SK-N-SH (cell line): ENCODE data around the gene ZNF544. TPM values are rescaled to one million over a fixed set of nuclear protein-coding genes. Genes with fewer than 3 reads are reported as not detected.

Source experiments
- CTCF ChIA-PET: fragments of 300-600, 350-600 bp; formaldehyde crosslinking; extraction: SDS; loops from one replicate; lab custom pipeline; 2021; lab: Yijun Ruan, JAX
- POLR2A ChIA-PET: fragments of 350-600 bp; sonication (Branson Sonifier 250); formaldehyde crosslinking; extraction: SDS; loops from one replicate; lab custom pipeline; 2020; ENCODE audit warnings: antibody characterized with exemption, inconsistent platforms; lab: Yijun Ruan, JAX
- DNase-seq: peaks from one replicate; pipeline ENCODE4 v3.0.0; 2012
- H2AFZ ChIP-seq: fragments of 200-600 bp; sonication (generic); 2 replicates; pipeline ENCODE4 v1.8.1; 2016; ENCODE audit warnings: antibody characterized with exemption, mild to moderate bottlenecking, low read depth
- H3F3A ChIP-seq: fragments of 200-600 bp; sonication (generic); replicated peaks from 2 replicates; pipeline ENCODE3; 2016; ENCODE audit warnings: antibody characterized with exemption, mild to moderate bottlenecking; ENCODE audit not compliant: insufficient read depth
- H3K27ac ChIP-seq, 2 experiments: fragments of 200-500 bp in 1 of 2; fragments of 200-600 bp in 1 of 2; sonication (Bioruptor generic) in 1 of 2; sonication (generic), shearing (Covaris generic) in 1 of 2; 2 replicates each; pipeline versions ENCODE4 v1.5.1 to v1.6.1; 2014 to 2016; ENCODE audit warnings: low read depth in 2 of 2, inconsistent platforms in 1 of 2, low read length in 1 of 2, mild to moderate bottlenecking in 1 of 2, mixed read lengths in 1 of 2
- H3K27me3 ChIP-seq: fragments of 200-600 bp; sonication (generic), shearing (Covaris generic); 2 replicates; pipeline ENCODE4 v1.6.1; 2016; ENCODE audit warnings: mixed run types; ENCODE audit not compliant: insufficient read depth
- H3K36me3 ChIP-seq, 2 experiments: fragments of 200-500 bp in 1 of 2; fragments of 200-600 bp in 1 of 2; sonication (Bioruptor generic) in 1 of 2; sonication (generic) in 1 of 2; replicated peaks in 1 of 2; 2 replicates each; pipeline versions ENCODE3 to v1.5.1; 2014 to 2016; ENCODE audit warnings: low read length in 1 of 2, mild to moderate bottlenecking in 1 of 2; ENCODE audit not compliant: insufficient read depth in 2 of 2, control insufficient read depth in 1 of 2
- H3K4me1 ChIP-seq, 2 experiments: fragments of 200-500 bp in 1 of 2; fragments of 200-600 bp in 1 of 2; sonication (Bioruptor generic) in 1 of 2; sonication (generic), shearing (Covaris generic) in 1 of 2; 2 replicates each; pipeline versions ENCODE4 v1.5.1 to v1.6.1; 2014 to 2016; ENCODE audit warnings: low read depth in 1 of 2, low read length in 1 of 2, mixed run types in 1 of 2; ENCODE audit not compliant: insufficient read depth in 2 of 2, control insufficient read depth in 1 of 2
- H3K4me2 ChIP-seq: fragments of 200-600 bp; sonication (generic), shearing (Covaris generic); 2 replicates; pipeline ENCODE4 v1.6.1; 2017; ENCODE audit warnings: mixed run types
- H3K4me3 ChIP-seq, 2 experiments: fragments of 200-500 bp in 1 of 2; fragments of 200-600 bp in 1 of 2; sonication (Bioruptor generic) in 1 of 2; sonication (generic), shearing (Covaris generic) in 1 of 2; 2 replicates each; pipeline versions ENCODE4 v1.5.1 to v1.8.1; 2014 to 2016; ENCODE audit warnings: low read depth in 2 of 2, inconsistent platforms in 1 of 2, low read length in 1 of 2, mild to moderate bottlenecking in 1 of 2, mixed read lengths in 1 of 2, moderate library complexity in 1 of 2
- H3K79me2 ChIP-seq: fragments of 200-600 bp; sonication (generic); 2 replicates; pipeline ENCODE4 v1.8.1; 2017; ENCODE audit warnings: mild to moderate bottlenecking; ENCODE audit not compliant: insufficient read depth
- H3K9ac ChIP-seq: fragments of 200-600 bp; sonication (generic); 2 replicates; pipeline ENCODE4 v1.6.1; 2017; ENCODE audit warnings: mixed run types
- H3K9me2 ChIP-seq: fragments of 200-600 bp; sonication (generic); 2 replicates; pipeline ENCODE4 v1.6.1; 2017; ENCODE audit warnings: mixed run types
- H3K9me3 ChIP-seq: fragments of 200-600 bp; sonication (generic); 2 replicates; pipeline ENCODE4 v1.6.1; 2017; ENCODE audit warnings: mixed run types, mild to moderate bottlenecking, moderate library complexity
- H4K20me1 ChIP-seq: fragments of 200-600 bp; sonication (generic); 2 replicates; pipeline ENCODE4 v1.6.1; 2017; ENCODE audit warnings: mild to moderate bottlenecking, mixed run types; ENCODE audit not compliant: insufficient read depth
- CHD2 ChIP-seq: fragments of 150-350 bp; IDR thresholded peaks from 2 replicates; pipeline ENCODE4 v1.6.1; 2018; ENCODE audit warnings: low read length; ENCODE audit not compliant: partially characterized antibody
- ELF1 ChIP-seq: IDR thresholded peaks from 2 replicates; pipeline ENCODE4 v1.4.0; 2012
- EZH2phosphoT487 ChIP-seq: fragments of 200-600 bp; sonication (generic); IDR thresholded peaks from 2 replicates; pipeline ENCODE4 v1.6.1; 2017; ENCODE audit warnings: low read depth, mixed run types, mild to moderate bottlenecking, antibody characterized with exemption, moderate library complexity, borderline replicate concordance
- FOSL2 ChIP-seq: IDR thresholded peaks from 2 replicates; pipeline ENCODE4 v1.4.0; 2012; ENCODE audit warnings: low read depth, mild to moderate bottlenecking, moderate library complexity, borderline replicate concordance
- FOXJ3 ChIP-seq: sonication (generic); formaldehyde crosslinking; IDR thresholded peaks from 2 replicates; pipeline ENCODE4 v1.5.1; 2020; ENCODE audit warnings: mild to moderate bottlenecking, missing genetic modification reagents
- JUND ChIP-seq: IDR thresholded peaks from 2 replicates; pipeline ENCODE4 v1.4.0; 2012
- MXI1 ChIP-seq: IDR thresholded peaks from 2 replicates; pipeline ENCODE4 v1.6.1; 2012; ENCODE audit warnings: mild to moderate bottlenecking, low read depth, low read length, improper control_type of control experiment
- NRF1 ChIP-seq: IDR thresholded peaks from 2 replicates; pipeline ENCODE4 v1.6.1; 2012; ENCODE audit warnings: low read depth, mild to moderate bottlenecking, low read length
- POLR2AphosphoS5 ChIP-seq: IDR thresholded peaks from 2 replicates; pipeline ENCODE4 v1.6.1; 2012; ENCODE audit warnings: low read depth, low read length
- RAD21 ChIP-seq: IDR thresholded peaks from 2 replicates; pipeline ENCODE4 v1.6.1; 2012; ENCODE audit warnings: mild to moderate bottlenecking, low read length
- RCOR1 ChIP-seq: fragments of 150-350 bp; IDR thresholded peaks from 2 replicates; pipeline ENCODE4 v1.6.1; 2017; ENCODE audit warnings: antibody characterized with exemption, low read length
- RFX5 ChIP-seq: IDR thresholded peaks from 2 replicates; pipeline ENCODE4 v1.6.1; 2012; ENCODE audit warnings: mild to moderate bottlenecking, improper control_type of control experiment, low read length
- RXRA ChIP-seq: IDR thresholded peaks from 2 replicates; pipeline ENCODE4 v1.4.0; 2012; ENCODE audit warnings: low read depth, mild to moderate bottlenecking, borderline replicate concordance
- SIN3A ChIP-seq: IDR thresholded peaks from 2 replicates; pipeline ENCODE4 v1.6.1; 2012; ENCODE audit warnings: low read depth, mild to moderate bottlenecking, low read length, moderate library complexity, borderline replicate concordance
- TAF1 ChIP-seq: IDR thresholded peaks from 2 replicates; pipeline ENCODE4 v1.6.1; 2012; ENCODE audit warnings: low read depth, mild to moderate bottlenecking, low read length, moderate library complexity, borderline replicate concordance
- WGBS: methylation state at CpG from one replicate; pipeline ENCODE4 v1.1.6; 2017; ENCODE audit warnings: low lambda C conversion rate; 5-methylcytosine and 5-hydroxymethylcytosine counted together
- polyA plus RNA-seq, 3 experiments: library from polyadenylated mRNA; depleted of rRNA; stranded (reverse); fragments of >200 nt; gene quantifications; 2 replicates each; pipeline ENCODE4 v1.2.3, GENCODE V29; 2012
- TF ChIP-seq, protein P1 (sequence below): IDR thresholded peaks from 2 replicates; pipeline ENCODE4; 2012
- TF ChIP-seq, protein P2 (sequence below): IDR thresholded peaks from 2 replicates; pipeline ENCODE4 v1.4.0; 2012; ENCODE audit warnings: low read depth
- TF ChIP-seq, protein P3 (sequence below): fragments of 150-350 bp; IDR thresholded peaks from 2 replicates; pipeline ENCODE4 v1.6.1; 2017; ENCODE audit warnings: antibody characterized with exemption, low read length, low read depth, borderline replicate concordance

Gene ZNF544
- polyA plus RNA-seq, 1 of the 3 experiments (the other 2 are of a cell fraction), result 0.89 TPM

DNA sequence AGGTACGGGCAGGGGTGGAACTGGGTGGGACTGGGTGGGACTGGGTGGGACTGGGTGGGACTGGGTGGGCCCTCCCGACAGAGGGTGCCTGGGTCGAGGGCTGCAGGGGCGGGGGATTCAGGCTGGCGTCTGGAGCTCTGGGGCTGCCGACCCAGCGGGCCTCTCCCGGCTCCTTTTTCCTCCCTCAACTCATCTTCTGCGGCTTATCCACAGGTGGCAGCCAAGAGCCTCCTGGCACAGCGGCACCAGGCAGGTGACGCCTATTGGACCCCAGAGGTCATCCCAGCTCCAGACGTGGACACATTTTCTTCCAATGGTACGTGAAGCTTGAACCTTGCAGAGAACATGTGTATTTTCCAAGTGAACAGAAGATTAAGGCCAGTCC lies 533 bp downstream of the ZNF544 start (continued):
- no peak for TF ChIP-seq RXRA
- TF ChIP-seq, protein P1, sequence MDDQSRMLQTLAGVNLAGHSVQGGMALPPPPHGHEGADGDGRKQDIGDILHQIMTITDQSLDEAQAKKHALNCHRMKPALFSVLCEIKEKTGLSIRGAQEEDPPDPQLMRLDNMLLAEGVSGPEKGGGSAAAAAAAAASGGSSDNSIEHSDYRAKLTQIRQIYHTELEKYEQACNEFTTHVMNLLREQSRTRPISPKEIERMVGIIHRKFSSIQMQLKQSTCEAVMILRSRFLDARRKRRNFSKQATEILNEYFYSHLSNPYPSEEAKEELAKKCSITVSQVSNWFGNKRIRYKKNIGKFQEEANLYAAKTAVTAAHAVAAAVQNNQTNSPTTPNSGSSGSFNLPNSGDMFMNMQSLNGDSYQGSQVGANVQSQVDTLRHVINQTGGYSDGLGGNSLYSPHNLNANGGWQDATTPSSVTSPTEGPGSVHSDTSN, result no peak

DNA sequence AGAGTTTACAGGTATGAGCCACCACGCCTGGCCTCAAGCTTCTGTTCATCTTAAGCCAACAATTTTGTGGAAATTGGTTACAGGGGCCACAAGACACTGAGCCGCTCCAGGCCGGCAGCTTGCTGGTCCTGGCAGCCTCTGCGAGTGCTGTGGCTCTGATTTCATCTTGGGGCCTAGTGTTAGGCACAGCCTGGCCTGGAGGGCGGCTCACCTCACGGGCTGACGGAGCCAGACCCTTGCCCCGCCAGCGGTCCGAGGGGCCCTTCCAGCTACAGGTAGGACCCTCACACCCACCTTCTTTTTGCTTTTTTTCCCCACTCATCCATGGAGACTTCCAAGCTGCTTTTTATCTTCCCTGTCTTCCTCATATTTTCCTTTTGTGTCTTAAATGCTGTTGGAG lies 8.6 kb downstream of the ZNF544 start:
- H3K4me1 ChIP-seq, result no peaks in the 10 kb centered on the region
- H3K27me3 ChIP-seq, result no peaks in the 10 kb centered on the region
- no peak overlapping the region for H3K9ac ChIP-seq
- H3F3A ChIP-seq, result no peaks in the 10 kb centered on the region
- no peaks in the 10 kb centered on the region for H3K9me2 ChIP-seq
- ChIA-PET CTCF (interaction anchor here (0.6 kb wide), 1 partner anchor 1692 kb away, joined by 3 read pairs; no protein-coding TSS in a partner anchor), POLR2A (interaction anchor here (0.7 kb wide), 1 partner anchor 234 kb away, joined by 3 read pairs; the partner anchor contains the start of gene ZNF606)
- TF ChIP-seq RCOR1, result no peak
- TF ChIP-seq, protein P2, sequence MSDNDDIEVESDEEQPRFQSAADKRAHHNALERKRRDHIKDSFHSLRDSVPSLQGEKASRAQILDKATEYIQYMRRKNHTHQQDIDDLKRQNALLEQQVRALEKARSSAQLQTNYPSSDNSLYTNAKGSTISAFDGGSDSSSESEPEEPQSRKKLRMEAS, result no peak
- no peak for TF ChIP-seq SIN3A
- no peak for TF ChIP-seq ELF1
- no peak for TF ChIP-seq TAF1
- no peak for TF ChIP-seq JUND
- TF ChIP-seq, protein P3, sequence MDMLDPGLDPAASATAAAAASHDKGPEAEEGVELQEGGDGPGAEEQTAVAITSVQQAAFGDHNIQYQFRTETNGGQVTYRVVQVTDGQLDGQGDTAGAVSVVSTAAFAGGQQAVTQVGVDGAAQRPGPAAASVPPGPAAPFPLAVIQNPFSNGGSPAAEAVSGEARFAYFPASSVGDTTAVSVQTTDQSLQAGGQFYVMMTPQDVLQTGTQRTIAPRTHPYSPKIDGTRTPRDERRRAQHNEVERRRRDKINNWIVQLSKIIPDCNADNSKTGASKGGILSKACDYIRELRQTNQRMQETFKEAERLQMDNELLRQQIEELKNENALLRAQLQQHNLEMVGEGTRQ, result no peak
- TF ChIP-seq FOXJ3 (CRISPR knock-in tag), result no peak
- no peak for TF ChIP-seq CHD2
- TF ChIP-seq FOSL2, result no peak
- no peak for TF ChIP-seq POLR2AphosphoS5
- no peak for TF ChIP-seq RFX5
- no peak for TF ChIP-seq EZH2phosphoT487
- TF ChIP-seq, protein P1, result no peak
- no peak for TF ChIP-seq MXI1
- TF ChIP-seq RAD21, result no peak
- no peak for TF ChIP-seq NRF1
- no peak for DNase-seq
- no peaks in the 10 kb centered on the region for H3K9me3 ChIP-seq
- 90% methylated on average over 10 of the region's 10 CpGs for WGBS
- no peaks in the 10 kb centered on the region for H4K20me1 ChIP-seq
- H3K36me3 ChIP-seq, result no peaks in the 10 kb centered on the region
- no peaks in the 10 kb centered on the region for H3K79me2 ChIP-seq
- no peak overlapping the region for H3K27ac ChIP-seq
- H3K4me2 ChIP-seq, result no peak overlapping the region
- H3K4me3 ChIP-seq, result no peak overlapping the region
- H2AFZ ChIP-seq, result no peak overlapping the region
